Keratinocyte (primary cell): ENCODE results near the gene SWAP70. TPM values are rescaled to one million over a fixed set of nuclear protein-coding genes. Genes with fewer than 3 reads are reported as not detected.

Experiments
- DNase-seq: peaks from one replicate; pipeline ENCODE4 v3.0.0-alpha.2; 2011; ENCODE audit warnings: low read depth, missing footprints, low spot score
- FAIRE-seq: peaks from 2 replicates; lab custom pipeline; 2011; peaks lifted over from hg19 to GRCh38; lab: Jason Lieb, UNC
- H2AFZ ChIP-seq: 2 replicates; pipeline ENCODE4 v1.6.0; 2012; ENCODE audit warnings: low read length, control low read depth, inconsistent platforms; ENCODE audit not compliant: control insufficient read depth
- H3K27ac ChIP-seq: 2 replicates; pipeline ENCODE4 v1.5.1; 2011; ENCODE audit warnings: low read length; ENCODE audit not compliant: control insufficient read depth, insufficient read depth
- H3K27me3 ChIP-seq: 3 replicates; pipeline ENCODE4 v1.6.0; 2011; ENCODE audit warnings: low read length; ENCODE audit not compliant: control insufficient read depth, insufficient read depth; ENCODE audit errors: extremely low read depth
- H3K36me3 ChIP-seq, 2 experiments: 2 replicates in 1 of 2; 3 replicates in 1 of 2; pipeline ENCODE4 v1.5.1; 2011; ENCODE audit warnings: low read length in 2 of 2, mild to moderate bottlenecking in 1 of 2; ENCODE audit not compliant: control insufficient read depth in 2 of 2, insufficient read depth in 2 of 2; ENCODE audit errors: extremely low read depth in 1 of 2
- H3K4me1 ChIP-seq: 3 replicates; pipeline ENCODE4 v1.5.1; 2011; ENCODE audit warnings: low read length; ENCODE audit not compliant: control insufficient read depth, insufficient read depth; ENCODE audit errors: extremely low read depth
- H3K4me2 ChIP-seq: 3 replicates; pipeline ENCODE4 v1.6.0; 2011; ENCODE audit warnings: low read depth, low read length; ENCODE audit not compliant: control insufficient read depth, insufficient read depth; ENCODE audit errors: extremely low read depth
- H3K4me3 ChIP-seq, 3 experiments: fragments of 200-600 bp in 1 of 3; sonication (generic) in 1 of 3; 2 replicates in 2 of 3; 3 replicates in 1 of 3; pipeline ENCODE4 v1.5.1; 2011 to 2016; ENCODE audit warnings: low read length in 3 of 3, mild to moderate bottlenecking in 3 of 3, control low read depth in 2 of 3, inconsistent platforms in 1 of 3, low read depth in 1 of 3, mixed read lengths in 1 of 3, mixed run types in 1 of 3, moderate library complexity in 1 of 3; ENCODE audit not compliant: control insufficient read depth in 2 of 3, insufficient read depth in 2 of 3; ENCODE audit errors: extremely low read depth in 1 of 3
- H3K79me2 ChIP-seq: 2 replicates; pipeline ENCODE4 v1.6.0; 2012; ENCODE audit warnings: low read length; ENCODE audit not compliant: control insufficient read depth, insufficient read depth
- H3K9ac ChIP-seq: 3 replicates; pipeline ENCODE4 v1.6.0; 2011; ENCODE audit warnings: low read length; ENCODE audit not compliant: control insufficient read depth, insufficient read depth; ENCODE audit errors: extremely low read depth
- H3K9me1 ChIP-seq: 3 replicates; pipeline ENCODE4 v1.6.0; 2011; ENCODE audit warnings: low read length; ENCODE audit not compliant: control insufficient read depth, insufficient read depth; ENCODE audit errors: extremely low read depth
- H3K9me3 ChIP-seq: 2 replicates; pipeline ENCODE4 v1.5.1; 2012; ENCODE audit warnings: low read depth, low read length; ENCODE audit not compliant: control insufficient read depth
- H4K20me1 ChIP-seq: 3 replicates; pipeline ENCODE4 v1.6.0; 2011; ENCODE audit warnings: low read length; ENCODE audit not compliant: control insufficient read depth, insufficient read depth; ENCODE audit errors: extremely low read depth
- EZH2 ChIP-seq: IDR thresholded peaks from one replicate; pipeline ENCODE4 v1.6.1; 2012; ENCODE audit warnings: inconsistent platforms, mild to moderate bottlenecking, low read length, moderate library complexity
- dilution Hi-C: fragments of 300-500 bp; cut with MboI; formaldehyde crosslinking; loops from one replicate; pipeline ENCODE4 v1.7.0; 2020; ENCODE audit warnings: low sequenced_read_pairs; ENCODE audit not compliant: extremely low pct_ligation_motif_present
- polyA plus RNA-seq, 5 experiments: library from polyadenylated mRNA; depleted of rRNA in 3 of 5; stranded (reverse) in 3 of 5; stranded (forward) in 1 of 5; unstranded in 1 of 5; fragments of >200 nt; gene quantifications; 1 replicate in 1 of 5; 2 replicates in 3 of 5; 3 replicates in 1 of 5; pipeline versions ENCODE4 v1.2.1 to v1.2.3, GENCODE V29; 2011 to 2012; ENCODE audit warnings: missing spikeins in 2 of 5, low read depth in 1 of 5, low replicate concordance in 1 of 5
- TF ChIP-seq, protein P1 (sequence below), 3 experiments: IDR thresholded peaks in 1 of 3; conservative IDR thresholded peaks in 1 of 3; optimal IDR thresholded peaks in 1 of 3; 2 replicates in 2 of 3; 3 replicates in 1 of 3; pipeline versions ENCODE3 to v1.5.1; 2011; ENCODE audit warnings: low read length in 3 of 3, mild to moderate bottlenecking in 3 of 3, moderate library complexity in 2 of 3, control low read depth in 1 of 3, inconsistent platforms in 1 of 3; ENCODE audit not compliant: insufficient read depth in 2 of 3; ENCODE audit errors: extremely low read depth in 1 of 3

Gene SWAP70
- polyA plus RNA-seq, 1 donor (not counting 4 experiments of a cell fraction or from before 2014, with no cell fraction given), result 28.5 TPM

DNA sequence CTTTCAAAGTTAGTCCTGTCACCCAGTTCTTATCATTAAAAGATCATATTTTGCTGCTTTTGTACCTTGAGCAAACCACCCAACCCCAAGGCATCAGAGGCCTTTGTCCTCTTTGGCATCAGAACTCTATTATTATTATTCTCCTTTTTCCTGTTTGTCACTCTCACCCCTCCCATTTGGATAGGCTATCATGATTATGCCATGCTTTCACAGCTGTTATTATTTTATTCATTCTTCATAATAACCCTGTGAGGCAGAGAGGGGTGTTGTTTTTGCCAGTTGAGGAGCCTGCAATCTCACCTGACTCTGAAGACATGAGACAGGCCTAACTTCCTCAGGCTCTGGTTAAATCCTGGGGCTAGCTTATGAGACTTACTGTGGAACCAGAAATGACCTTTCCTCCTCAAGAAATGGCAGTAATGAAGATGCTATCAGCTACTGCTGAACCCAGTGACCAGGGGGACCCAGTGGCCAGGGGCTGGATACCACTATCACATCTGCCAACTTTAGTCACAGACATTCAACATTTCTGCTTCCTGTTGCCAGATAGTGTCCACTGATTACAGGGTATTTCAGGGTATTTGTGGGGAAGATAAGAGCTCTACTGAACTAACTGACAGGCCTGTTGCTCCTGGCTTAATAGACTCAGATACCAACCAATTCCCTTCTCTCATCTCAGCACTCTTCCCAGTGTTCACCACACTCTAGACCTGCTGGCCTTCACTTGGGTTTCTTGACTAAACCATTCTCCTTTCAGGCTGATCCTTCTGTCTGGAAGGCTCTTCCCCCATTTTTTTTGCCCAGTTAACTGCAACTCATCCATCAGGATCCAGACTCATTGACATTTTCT lies 11.8 kb upstream of the SWAP70 start:
- no peaks in the 10 kb centered on the region for H3K27me3 ChIP-seq
- no peaks in the 10 kb centered on the region for H4K20me1 ChIP-seq
- H3K9me1 ChIP-seq, result no peaks in the 10 kb centered on the region
- no peaks in the 10 kb centered on the region for H3K36me3 ChIP-seq
- no peak for TF ChIP-seq EZH2
- TF ChIP-seq, protein P1, sequence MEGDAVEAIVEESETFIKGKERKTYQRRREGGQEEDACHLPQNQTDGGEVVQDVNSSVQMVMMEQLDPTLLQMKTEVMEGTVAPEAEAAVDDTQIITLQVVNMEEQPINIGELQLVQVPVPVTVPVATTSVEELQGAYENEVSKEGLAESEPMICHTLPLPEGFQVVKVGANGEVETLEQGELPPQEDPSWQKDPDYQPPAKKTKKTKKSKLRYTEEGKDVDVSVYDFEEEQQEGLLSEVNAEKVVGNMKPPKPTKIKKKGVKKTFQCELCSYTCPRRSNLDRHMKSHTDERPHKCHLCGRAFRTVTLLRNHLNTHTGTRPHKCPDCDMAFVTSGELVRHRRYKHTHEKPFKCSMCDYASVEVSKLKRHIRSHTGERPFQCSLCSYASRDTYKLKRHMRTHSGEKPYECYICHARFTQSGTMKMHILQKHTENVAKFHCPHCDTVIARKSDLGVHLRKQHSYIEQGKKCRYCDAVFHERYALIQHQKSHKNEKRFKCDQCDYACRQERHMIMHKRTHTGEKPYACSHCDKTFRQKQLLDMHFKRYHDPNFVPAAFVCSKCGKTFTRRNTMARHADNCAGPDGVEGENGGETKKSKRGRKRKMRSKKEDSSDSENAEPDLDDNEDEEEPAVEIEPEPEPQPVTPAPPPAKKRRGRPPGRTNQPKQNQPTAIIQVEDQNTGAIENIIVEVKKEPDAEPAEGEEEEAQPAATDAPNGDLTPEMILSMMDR (optimal IDR thresholded peaks at IDR 0.05 in 1 of 3, IDR thresholded peaks at IDR 0.05 in 1 of 3, conservative IDR thresholded peaks at IDR 0.05 in 1 of 3; ENCODE audit: extremely low read depth in 1 of 3, insufficient read depth in 2 of 3, low read length in 3 of 3), result no peak
- DNase-seq (no peak), FAIRE-seq (no peak)
- no peak overlapping the region for H3K4me2 ChIP-seq
- no peak overlapping the region for H3K9ac ChIP-seq
- H3K4me3 ChIP-seq, result no peak overlapping the region
- H3K79me2 ChIP-seq, result no peaks in the 10 kb centered on the region
- no peaks in the 10 kb centered on the region for H3K9me3 ChIP-seq
- dilution Hi-C loops, result no loop called here
- H3K4me1 ChIP-seq, result peaks cover 3% of the 10 kb centered on the region
- H3K27ac ChIP-seq, result no peak overlapping the region
- peak overlapping the region; percentile 47 for H2AFZ ChIP-seq

DNA sequence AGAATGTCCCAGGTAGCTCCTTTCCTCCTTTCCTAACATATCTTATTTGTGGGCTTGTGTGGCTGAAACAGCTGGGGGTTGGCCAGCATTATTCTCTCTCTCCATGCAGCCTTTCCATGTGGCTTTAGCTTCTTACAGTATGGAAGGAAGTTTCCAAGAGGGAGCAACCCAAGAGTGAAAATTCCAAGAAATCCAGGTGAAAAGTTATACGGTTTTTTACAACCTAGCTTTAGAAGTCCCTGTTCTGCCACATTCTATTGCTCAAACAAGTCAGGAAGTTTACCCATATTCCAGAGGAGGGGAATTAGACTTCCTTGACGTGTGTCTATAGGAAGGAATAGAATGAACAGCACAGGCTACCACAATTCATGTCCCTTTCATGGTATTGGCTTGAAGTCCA lies 10.0 kb upstream of the SWAP70 start:
- dilution Hi-C loops, result no loop called here
- H2AFZ ChIP-seq, result no peak overlapping the region
- no peak for TF ChIP-seq EZH2
- TF ChIP-seq, protein P1 (optimal IDR thresholded peaks at IDR 0.05 in 1 of 3, IDR thresholded peaks at IDR 0.05 in 1 of 3, conservative IDR thresholded peaks at IDR 0.05 in 1 of 3; ENCODE audit: extremely low read depth in 1 of 3, insufficient read depth in 2 of 3, low read length in 3 of 3), result no peak

More for the DNA sequence above, 10.0 kb upstream of the SWAP70 start:
- no peak overlapping the region for H3K9ac ChIP-seq
- no peaks in the 10 kb centered on the region for H3K27me3 ChIP-seq
- H3K4me3 ChIP-seq, result no peak overlapping the region
- H4K20me1 ChIP-seq, result no peaks in the 10 kb centered on the region
- H3K4me1 ChIP-seq, result peaks cover 3% of the 10 kb centered on the region
- no peak overlapping the region for H3K4me2 ChIP-seq
- no peaks in the 10 kb centered on the region for H3K36me3 ChIP-seq
- H3K9me3 ChIP-seq, result no peaks in the 10 kb centered on the region
- DNase-seq, result no peak
- no peak for FAIRE-seq
- no peaks in the 10 kb centered on the region for H3K9me1 ChIP-seq
- H3K79me2 ChIP-seq, result no peaks in the 10 kb centered on the region
- no peak overlapping the region for H3K27ac ChIP-seq
